ENCODE measurements around the gene FMN1. TPM values are rescaled to one million over a fixed set of nuclear protein-coding genes. Genes with fewer than 3 reads are reported as not detected.

FMN1 gene
- total RNA-seq, 1 experiment from 2014 or later: 25.8 TPM

- no peak overlapping the region for H3K4me2 ChIP-seq
- no peaks in the 10 kb centered on the region for H3K79me2 ChIP-seq (ENCODE audit: low read depth)
- H3K27me3 ChIP-seq (ENCODE audit: insufficient read depth, low read depth): no peaks in the 10 kb centered on the region
- H3K9me3 ChIP-seq (ENCODE audit: insufficient read depth, low read depth): no peaks in the 10 kb centered on the region
- H4K20me1 ChIP-seq (ENCODE audit: insufficient read depth): no peaks in the 10 kb centered on the region
- POLR2A ChIA-PET (ENCODE audit: unreplicated experiment): no interaction called here
- no peak overlapping the region for H3K4me3 ChIP-seq
- H3K9me2 ChIP-seq (ENCODE audit: insufficient read depth): no peaks in the 10 kb centered on the region
- CTCF ChIA-PET: interaction anchor here (1.3 kb wide), 1 partner anchor 9 kb away, joined by 3 read pairs; no protein-coding TSS in a partner anchor
- peak in 1 of 2 experiments; percentile 35 for DNase-seq
- H3K4me1 ChIP-seq (replicated peaks; ENCODE audit: insufficient read depth): peaks cover 8% of the 10 kb centered on the region; the same call in 1 of the 2 replicates
- BruUV-seq (replicated peaks): no TSS peak
- H3F3A ChIP-seq (ENCODE audit: insufficient read depth, low read depth): no peaks in the 10 kb centered on the region
- no peak for TF ChIP-seq EZH2 (IDR thresholded peaks at IDR 0.05; ENCODE audit: low read depth)
- TF ChIP-seq, protein P1, sequence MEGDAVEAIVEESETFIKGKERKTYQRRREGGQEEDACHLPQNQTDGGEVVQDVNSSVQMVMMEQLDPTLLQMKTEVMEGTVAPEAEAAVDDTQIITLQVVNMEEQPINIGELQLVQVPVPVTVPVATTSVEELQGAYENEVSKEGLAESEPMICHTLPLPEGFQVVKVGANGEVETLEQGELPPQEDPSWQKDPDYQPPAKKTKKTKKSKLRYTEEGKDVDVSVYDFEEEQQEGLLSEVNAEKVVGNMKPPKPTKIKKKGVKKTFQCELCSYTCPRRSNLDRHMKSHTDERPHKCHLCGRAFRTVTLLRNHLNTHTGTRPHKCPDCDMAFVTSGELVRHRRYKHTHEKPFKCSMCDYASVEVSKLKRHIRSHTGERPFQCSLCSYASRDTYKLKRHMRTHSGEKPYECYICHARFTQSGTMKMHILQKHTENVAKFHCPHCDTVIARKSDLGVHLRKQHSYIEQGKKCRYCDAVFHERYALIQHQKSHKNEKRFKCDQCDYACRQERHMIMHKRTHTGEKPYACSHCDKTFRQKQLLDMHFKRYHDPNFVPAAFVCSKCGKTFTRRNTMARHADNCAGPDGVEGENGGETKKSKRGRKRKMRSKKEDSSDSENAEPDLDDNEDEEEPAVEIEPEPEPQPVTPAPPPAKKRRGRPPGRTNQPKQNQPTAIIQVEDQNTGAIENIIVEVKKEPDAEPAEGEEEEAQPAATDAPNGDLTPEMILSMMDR (conservative IDR thresholded peaks at IDR 0.05): no peak
- H2AFZ ChIP-seq: no peak overlapping the region
- intact Hi-C loops (cut with micrococcal nuclease; ENCODE audit: unreplicated experiment): loop anchor here (10.0 kb wide), 3 partner anchors 73 to 553 kb away; no protein-coding TSS in a partner anchor
- no peaks in the 10 kb centered on the region for H3K36me3 ChIP-seq (ENCODE audit: low read depth)
- no peak overlapping the region for H3K27ac ChIP-seq
These were observed 13.1 kb upstream of the FMN1 start for GRCh38 chr15:33207646-33208045.

DNA sequence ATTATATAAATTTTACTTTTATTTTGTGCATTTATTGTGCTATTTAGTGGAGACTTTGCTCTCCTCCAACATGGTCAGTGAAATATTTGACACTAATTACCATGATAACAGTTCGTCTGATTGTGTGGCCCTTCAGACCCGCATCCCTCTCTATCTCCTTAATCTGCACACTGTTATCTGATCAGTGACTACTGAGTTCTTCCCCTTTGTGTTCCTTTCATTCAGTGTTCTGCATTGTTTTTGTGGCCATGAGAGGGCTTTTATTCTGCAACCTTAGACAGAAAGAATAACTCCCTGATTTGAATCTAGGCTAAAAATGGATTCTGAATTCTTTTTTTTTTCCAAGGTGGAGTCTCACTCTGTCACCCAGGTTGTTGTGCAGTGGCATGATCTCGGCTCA, 11.9 kb upstream of the FMN1 start:
- H3K79me2 ChIP-seq (ENCODE audit: low read depth): no peaks in the 10 kb centered on the region
- H3F3A ChIP-seq (ENCODE audit: insufficient read depth, low read depth): peaks cover 10% of the 10 kb centered on the region; the same call in 1 of the 2 replicates
- no peak for DNase-seq
- H3K4me3 ChIP-seq: no peak overlapping the region
- H2AFZ ChIP-seq: no peak overlapping the region
- BruUV-seq (replicated peaks): no TSS peak
- no peak for TF ChIP-seq EZH2 (IDR thresholded peaks at IDR 0.05; ENCODE audit: low read depth)
- peaks cover 18% of the 10 kb centered on the region for H3K4me1 ChIP-seq (replicated peaks; ENCODE audit: insufficient read depth)
- no peak overlapping the region for H3K27ac ChIP-seq
- intact Hi-C loops (cut with micrococcal nuclease; ENCODE audit: unreplicated experiment): loop anchor here (10.0 kb wide), 3 partner anchors 72 to 552 kb away; no protein-coding TSS in a partner anchor
- H3K36me3 ChIP-seq (ENCODE audit: low read depth): no peaks in the 10 kb centered on the region
- CTCF ChIA-PET: interaction anchor here (0.5 kb wide), 1 partner anchor 74 kb away, joined by 3 read pairs; no protein-coding TSS in a partner anchor
- POLR2A ChIA-PET (ENCODE audit: unreplicated experiment): no interaction called here
- H3K27me3 ChIP-seq (ENCODE audit: insufficient read depth, low read depth): no peaks in the 10 kb centered on the region
- no peaks in the 10 kb centered on the region for H3K9me2 ChIP-seq (ENCODE audit: insufficient read depth)
- H3K9me3 ChIP-seq (ENCODE audit: insufficient read depth, low read depth): no peaks in the 10 kb centered on the region
- H4K20me1 ChIP-seq (ENCODE audit: insufficient read depth): no peaks in the 10 kb centered on the region
- no peak overlapping the region for H3K4me2 ChIP-seq

DNA sequence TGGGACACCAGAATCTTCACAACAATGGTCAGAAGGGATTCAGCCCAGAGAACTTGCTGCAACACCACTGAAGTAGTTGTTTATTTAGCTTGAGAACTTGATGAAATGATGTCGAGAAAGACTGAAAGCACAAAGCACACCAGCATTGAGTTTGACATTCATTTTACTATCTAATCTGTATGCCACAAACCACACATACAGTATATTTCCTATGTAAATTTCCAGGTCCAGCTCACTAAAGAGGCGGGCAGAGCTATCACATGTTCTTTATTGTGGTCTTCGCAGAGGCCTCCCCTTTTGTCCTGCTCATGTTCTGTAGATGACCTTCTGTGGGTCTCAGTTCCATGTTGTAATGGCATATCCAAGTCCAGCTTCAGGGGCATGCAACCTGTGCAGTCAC, 10.4 kb upstream of the FMN1 start:
- ChIA-PET POLR2A (ENCODE audit: unreplicated experiment) (interaction anchor here (0.6 kb wide), 1 partner anchor 17 kb away, joined by 3 read pairs; no protein-coding TSS in a partner anchor), CTCF (no interaction called here)
- no peak overlapping the region for H2AFZ ChIP-seq
- peaks cover 33% of the 10 kb centered on the region for H3K4me1 ChIP-seq (replicated peaks; ENCODE audit: insufficient read depth)
- no peaks in the 10 kb centered on the region for H3K79me2 ChIP-seq (ENCODE audit: low read depth)
- H3K4me3 ChIP-seq: no peak overlapping the region
- no peak for DNase-seq
- no peak for TF ChIP-seq EZH2 (IDR thresholded peaks at IDR 0.05; ENCODE audit: low read depth)
- TF ChIP-seq, protein P1 (conservative IDR thresholded peaks at IDR 0.05): no peak
- no TSS peak for BruUV-seq (replicated peaks)
- H3K36me3 ChIP-seq (ENCODE audit: low read depth): no peaks in the 10 kb centered on the region
- no peaks in the 10 kb centered on the region for H3K9me2 ChIP-seq (ENCODE audit: insufficient read depth)
- H4K20me1 ChIP-seq (ENCODE audit: insufficient read depth): no peaks in the 10 kb centered on the region
- H3K4me2 ChIP-seq: no peak overlapping the region
- H3K9me3 ChIP-seq (ENCODE audit: insufficient read depth, low read depth): no peaks in the 10 kb centered on the region
- H3F3A ChIP-seq (ENCODE audit: insufficient read depth, low read depth): peaks cover 25% of the 10 kb centered on the region; the same call in 1 of the 2 replicates
- no peak overlapping the region for H3K27ac ChIP-seq
- H3K27me3 ChIP-seq (ENCODE audit: insufficient read depth, low read depth): no peaks in the 10 kb centered on the region
- intact Hi-C loops (cut with micrococcal nuclease; ENCODE audit: unreplicated experiment): loop anchor here (5.0 to 10.0 kb wide), 4 partner anchors 70 to 550 kb away; no protein-coding TSS in a partner anchor
